IMR-90 (cell line): ENCODE data around the gene BICD1. TPM values are rescaled to one million over a fixed set of nuclear protein-coding genes. Genes with fewer than 3 reads are reported as not detected.

Source experiments
- ATAC-seq: fragments of 200-7000 bp; cut with Tn5 transposase; 2 replicates; pipeline ENCODE4 v1.9.1; 2020; ENCODE audit warnings: low read depth, mild to moderate bottlenecking, moderate library complexity
- BruUV-seq: library from RNA; stranded (reverse); fragments of 400-500 nt; replicated peaks from 2 replicates; lab custom pipeline; 2021; lab: Mats Ljungman, UMichigan
- CTCF ChIA-PET: fragments of 300-600 bp; formaldehyde crosslinking; extraction: SDS; loops from one replicate; lab custom pipeline; 2021; ENCODE audit warnings: antibody characterized with exemption; lab: Yijun Ruan, JAX
- POLR2A ChIA-PET: fragments of 300-600 bp; sonication (Branson Sonifier 250); formaldehyde crosslinking; loops from one replicate; lab custom pipeline; 2022; ENCODE audit warnings: antibody characterized with exemption; ENCODE audit not compliant: unreplicated experiment; lab: Charles Lee
- DNase-seq: peaks from one replicate; pipeline ENCODE4 v3.0.0; 2013
- H2AFZ ChIP-seq: replicated peaks from 2 replicates; pipeline ENCODE3; 2013; ENCODE audit warnings: low read length, mild to moderate bottlenecking; ENCODE audit not compliant: poor library complexity
- H2AK5ac ChIP-seq: 2 replicates; pipeline ENCODE4 v1.6.1; 2013; ENCODE audit warnings: low read depth, low read length, inconsistent platforms
- H2AK9ac ChIP-seq: replicated peaks from 2 replicates; pipeline ENCODE3; 2013; ENCODE audit warnings: mild to moderate bottlenecking, low read depth, low read length, moderate library complexity; ENCODE audit not compliant: poor library complexity
- H2BK120ac ChIP-seq: 2 replicates; pipeline ENCODE4 v1.6.1; 2013; ENCODE audit warnings: low read depth, low read length, inconsistent platforms
- H2BK15ac ChIP-seq: 3 replicates; pipeline ENCODE4 v1.6.1; 2013; ENCODE audit warnings: low read depth, low read length, inconsistent platforms
- H2BK20ac ChIP-seq: 2 replicates; pipeline ENCODE4 v1.6.1; 2013; ENCODE audit warnings: low read depth, mild to moderate bottlenecking, inconsistent platforms, low read length, moderate library complexity
- H2BK5ac ChIP-seq: 2 replicates; pipeline ENCODE4 v1.6.1; 2013; ENCODE audit warnings: mild to moderate bottlenecking, low read depth, low read length, inconsistent platforms; ENCODE audit not compliant: poor library complexity, severe bottlenecking
- H3K14ac ChIP-seq: replicated peaks from 2 replicates; pipeline ENCODE4 v1.6.1; 2013; ENCODE audit warnings: low read depth, low read length, inconsistent platforms
- H3K18ac ChIP-seq: 2 replicates; pipeline ENCODE4 v1.6.1; 2013; ENCODE audit warnings: low read depth, low read length, control low read depth
- H3K23ac ChIP-seq: 2 replicates; pipeline ENCODE4 v1.6.1; 2013; ENCODE audit warnings: low read depth, low read length, inconsistent platforms
- H3K27ac ChIP-seq: 2 replicates; pipeline ENCODE4 v1.5.1; 2013; ENCODE audit warnings: mild to moderate bottlenecking, control low read depth, low read length; ENCODE audit not compliant: insufficient read depth
- H3K27me3 ChIP-seq: 2 replicates; pipeline ENCODE4 v1.6.1; 2013; ENCODE audit warnings: low read length; ENCODE audit not compliant: control insufficient read depth, insufficient read depth
- H3K36me3 ChIP-seq: 2 replicates; pipeline ENCODE4 v1.6.1; 2013; ENCODE audit warnings: low read length, mixed read lengths; ENCODE audit not compliant: control insufficient read depth, insufficient read depth
- H3K4ac ChIP-seq: 2 replicates; pipeline ENCODE4 v1.6.1; 2013; ENCODE audit warnings: low read depth, low read length, inconsistent platforms
- H3K4me1 ChIP-seq: 2 replicates; pipeline ENCODE4 v1.6.1; 2013; ENCODE audit warnings: low read length, mixed read lengths; ENCODE audit not compliant: control insufficient read depth, insufficient read depth
- H3K4me2 ChIP-seq: 2 replicates; pipeline ENCODE4 v1.6.1; 2013; ENCODE audit warnings: low read depth, mild to moderate bottlenecking, control low read depth, low read length, moderate library complexity
- H3K4me3 ChIP-seq: 2 replicates; pipeline ENCODE4 v1.5.1; 2013; ENCODE audit warnings: low read depth, mild to moderate bottlenecking, control low read depth, low read length, moderate library complexity; ENCODE audit not compliant: insufficient read depth
- H3K56ac ChIP-seq: 2 replicates; pipeline ENCODE4 v1.6.1; 2013; ENCODE audit warnings: low read length, inconsistent platforms; ENCODE audit not compliant: insufficient read depth; ENCODE audit errors: extremely low read depth
- H3K79me1 ChIP-seq, 2 experiments: 2 replicates each; pipeline ENCODE4 v1.6.1; 2013; ENCODE audit warnings: low read length in 2 of 2, inconsistent platforms in 1 of 2, low read depth in 1 of 2
- H3K9ac ChIP-seq: 2 replicates; pipeline ENCODE4 v1.6.1; 2013; ENCODE audit warnings: low read depth, low read length, control low read depth
- H3K9me1 ChIP-seq: 2 replicates; pipeline ENCODE4 v1.6.1; 2013; ENCODE audit warnings: low read length, inconsistent platforms; ENCODE audit not compliant: insufficient read depth
- H3K9me3 ChIP-seq: 2 replicates; pipeline ENCODE4 v1.6.1; 2013; ENCODE audit warnings: low read length; ENCODE audit not compliant: control insufficient read depth, insufficient read depth
- H4K20me1 ChIP-seq: 2 replicates; pipeline ENCODE4 v1.6.1; 2013; ENCODE audit warnings: low read length, inconsistent platforms; ENCODE audit not compliant: insufficient read depth
- H4K5ac ChIP-seq: 2 replicates; pipeline ENCODE4 v1.6.1; 2013; ENCODE audit warnings: mild to moderate bottlenecking, low read depth, low read length, control low read depth
- H4K8ac ChIP-seq, 2 experiments: 2 replicates each; pipeline ENCODE4 v1.6.1; 2013; ENCODE audit warnings: low read depth in 2 of 2, low read length in 2 of 2, control low read depth in 1 of 2, inconsistent platforms in 1 of 2
- H4K91ac ChIP-seq: 2 replicates; pipeline ENCODE4 v1.6.1; 2013; ENCODE audit warnings: low read depth, low read length, inconsistent platforms; ENCODE audit not compliant: insufficient read depth
- BHLHE40 ChIP-seq: fragments of 150-350 bp; IDR thresholded peaks from 2 replicates; pipeline ENCODE4 v1.6.1; 2016; ENCODE audit warnings: mild to moderate bottlenecking, low read depth, low read length
- CEBPB ChIP-seq: IDR thresholded peaks from 2 replicates; pipeline ENCODE4 v1.6.1; 2012; ENCODE audit warnings: low read depth, low read length, improper control_type of control experiment
- CHD1 ChIP-seq: IDR thresholded peaks from 2 replicates; pipeline ENCODE4 v1.6.1; 2012; ENCODE audit warnings: low read depth, low read length, improper control_type of control experiment
- FOS ChIP-seq: fragments of 150-350 bp; IDR thresholded peaks from 2 replicates; pipeline ENCODE4 v1.6.1; 2016; ENCODE audit warnings: low read depth, low read length
- MAFK ChIP-seq: IDR thresholded peaks from 2 replicates; pipeline ENCODE4 v1.6.1; 2012; ENCODE audit warnings: low read depth, low read length, improper control_type of control experiment
- MAZ ChIP-seq: IDR thresholded peaks from 2 replicates; pipeline ENCODE4 v1.6.1; 2012; ENCODE audit warnings: low read depth, mild to moderate bottlenecking, low read length, improper control_type of control experiment, moderate library complexity, borderline replicate concordance
- MXI1 ChIP-seq: IDR thresholded peaks from 2 replicates; pipeline ENCODE4 v1.6.1; 2012; ENCODE audit warnings: low read depth, mild to moderate bottlenecking, low read length, moderate library complexity, borderline replicate concordance
- NFE2L2 ChIP-seq: fragments of 150-350 bp; IDR thresholded peaks from 2 replicates; pipeline ENCODE4 v1.6.1; 2016; ENCODE audit warnings: low read depth, mild to moderate bottlenecking, low read length
- POLR2A ChIP-seq: IDR thresholded peaks from 2 replicates; pipeline ENCODE4 v1.6.1; 2012; ENCODE audit warnings: mild to moderate bottlenecking, low read depth, low read length
- RAD21 ChIP-seq: IDR thresholded peaks from 2 replicates; pipeline ENCODE4 v1.6.1; 2012; ENCODE audit warnings: low read length, improper control_type of control experiment
- RCOR1 ChIP-seq: IDR thresholded peaks from 2 replicates; pipeline ENCODE4 v1.6.1; 2012; ENCODE audit warnings: mild to moderate bottlenecking, low read length, improper control_type of control experiment; ENCODE audit not compliant: insufficient replicate concordance
- RFX5 ChIP-seq: IDR thresholded peaks from 2 replicates; pipeline ENCODE4 v1.8.0; 2012; ENCODE audit warnings: low read depth, mild to moderate bottlenecking, low read length, moderate library complexity
- SMC3 ChIP-seq: fragments of 150-350 bp; IDR thresholded peaks from 2 replicates; pipeline ENCODE4 v1.6.1; 2016; ENCODE audit warnings: low read depth, mild to moderate bottlenecking, antibody characterized with exemption, low read length, moderate library complexity
- WGBS, 2 experiments: methylation state at CpG; one replicate each; pipeline versions ENCODE4 v1.1.5 to v1.1.7; 2013; ENCODE audit warnings: missing lambda C conversion rate in 2 of 2; ENCODE audit not compliant: insufficient read length in 1 of 2; ENCODE audit errors: extremely low coverage in 2 of 2; 5-methylcytosine and 5-hydroxymethylcytosine counted together
- dilution Hi-C: fragments of 300-500 bp; cut with HindIII; formaldehyde crosslinking; loops from one replicate; pipeline ENCODE4 v1.14.3; 2018; ENCODE audit warnings: low sequenced_read_pairs; ENCODE audit not compliant: unreplicated experiment
- in situ Hi-C: fragments of 300-500 bp; cut with MboI; formaldehyde crosslinking; loops from 3 replicates; pipeline ENCODE4 v1.14.3; 2019; ENCODE audit warnings: low sequenced_read_pairs, inconsistent platforms, mixed read lengths
- intact Hi-C: fragments of 100-400 bp; cut with micrococcal nuclease; formaldehyde crosslinking; loops from 2 replicates; pipeline ENCODE4 v1.10.0; 2022
- polyA plus RNA-seq, 3 experiments: library from polyadenylated mRNA; depleted of rRNA; stranded (reverse); fragments of >200 nt; gene quantifications; 2 replicates each; pipeline ENCODE4 v1.2.3, GENCODE V29; 2012; ENCODE audit warnings: low replicate concordance in 1 of 3
- total RNA-seq: library from RNA; depleted of rRNA; stranded (reverse); fragments of >200 nt; gene quantifications from 2 replicates; pipeline ENCODE4 v1.2.3, GENCODE V29; 2012
- TF ChIP-seq, protein P1 (sequence below): fragments of 150-350 bp; IDR thresholded peaks from 2 replicates; pipeline ENCODE4 v1.6.1; 2017; ENCODE audit warnings: mild to moderate bottlenecking, antibody characterized with exemption, low read length, low read depth
- TF ChIP-seq, protein P2 (sequence below): conservative IDR thresholded peaks from 2 replicates; pipeline ENCODE4 v1.5.1; 2012; ENCODE audit warnings: mild to moderate bottlenecking, low read depth, low read length, improper control_type of control experiment

The BICD1 gene
- total and polyA plus RNA-seq, 2 of the 4 experiments (the other 2 are of a cell fraction) = 17.2 to 21.8 TPM

DNA sequence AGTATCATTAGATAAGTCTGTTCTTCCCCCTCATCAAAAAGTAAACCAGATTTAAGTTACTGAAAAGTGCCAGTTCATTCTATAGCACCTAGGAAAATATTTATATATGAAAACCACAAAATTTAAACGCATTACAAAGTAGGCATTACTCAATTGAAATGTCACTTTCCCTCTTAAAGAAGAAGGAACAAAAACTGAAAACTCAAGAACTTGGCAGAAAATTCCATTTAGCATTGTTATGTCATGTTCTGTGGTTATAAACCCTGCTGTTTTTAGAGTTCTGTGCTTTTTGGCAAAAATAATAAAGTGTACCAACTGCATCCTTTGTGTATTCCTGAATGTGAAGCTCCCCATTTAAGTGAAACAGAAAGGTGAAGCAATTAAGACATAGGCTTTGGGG is 296.3 kb downstream of the BICD1 start:
- Histone ChIP-seq H3K36me3 (no peaks in the 10 kb centered on the region), H3K9me1 (no peaks in the 10 kb centered on the region), H3K79me1 (no peaks in the 10 kb centered on the region), H3K4me3 (no peak overlapping the region), H2BK5ac (no peak overlapping the region), H3K27ac (no peak overlapping the region), H3K14ac (no peak overlapping the region), H3K4me2 (no peak overlapping the region), H3K4ac (no peak overlapping the region), H2BK15ac (no peak overlapping the region), H3K9me3 (no peaks in the 10 kb centered on the region), H4K20me1 (no peaks in the 10 kb centered on the region; the same call in 1 of the 2 replicates), H3K23ac (no peak overlapping the region), H3K4me1 (no peaks in the 10 kb centered on the region), H2AK9ac (no peak overlapping the region), H2BK120ac (no peak overlapping the region), H2AK5ac (no peak overlapping the region), H4K8ac (no peak overlapping the region), H4K5ac (no peak overlapping the region), H3K27me3 (peaks cover 40% of the 10 kb centered on the region), H3K56ac (no peak overlapping the region), H2BK20ac (no peak overlapping the region), H3K9ac (no peak overlapping the region), H4K91ac (no peak overlapping the region), H3K18ac (no peak overlapping the region), H2AFZ (no peak overlapping the region)
- dilution Hi-C loops (no loop called here), intact Hi-C loops (loop anchor here (5.0 kb wide), 1 partner anchor 606 kb away; no protein-coding TSS in a partner anchor), in situ Hi-C loops (no loop called here)
- DNase-seq (no peak), ATAC-seq (no peak)
- no TSS peak for BruUV-seq
- no CpG with 5 or more reads among the region's 1 CpG for WGBS, 2 experiments
- ChIA-PET CTCF (no interaction called here), POLR2A (no interaction called here)
- TF ChIP-seq CHD1 = no peak
- TF ChIP-seq RFX5 = no peak
- TF ChIP-seq RAD21 = no peak
- TF ChIP-seq MAFK = no peak
- no peak for TF ChIP-seq MAZ
- no peak for TF ChIP-seq NFE2L2
- TF ChIP-seq SMC3 = no peak
- TF ChIP-seq, protein P1, sequence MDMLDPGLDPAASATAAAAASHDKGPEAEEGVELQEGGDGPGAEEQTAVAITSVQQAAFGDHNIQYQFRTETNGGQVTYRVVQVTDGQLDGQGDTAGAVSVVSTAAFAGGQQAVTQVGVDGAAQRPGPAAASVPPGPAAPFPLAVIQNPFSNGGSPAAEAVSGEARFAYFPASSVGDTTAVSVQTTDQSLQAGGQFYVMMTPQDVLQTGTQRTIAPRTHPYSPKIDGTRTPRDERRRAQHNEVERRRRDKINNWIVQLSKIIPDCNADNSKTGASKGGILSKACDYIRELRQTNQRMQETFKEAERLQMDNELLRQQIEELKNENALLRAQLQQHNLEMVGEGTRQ = no peak
- no peak for TF ChIP-seq BHLHE40
- no peak for TF ChIP-seq RCOR1
- TF ChIP-seq, protein P2, sequence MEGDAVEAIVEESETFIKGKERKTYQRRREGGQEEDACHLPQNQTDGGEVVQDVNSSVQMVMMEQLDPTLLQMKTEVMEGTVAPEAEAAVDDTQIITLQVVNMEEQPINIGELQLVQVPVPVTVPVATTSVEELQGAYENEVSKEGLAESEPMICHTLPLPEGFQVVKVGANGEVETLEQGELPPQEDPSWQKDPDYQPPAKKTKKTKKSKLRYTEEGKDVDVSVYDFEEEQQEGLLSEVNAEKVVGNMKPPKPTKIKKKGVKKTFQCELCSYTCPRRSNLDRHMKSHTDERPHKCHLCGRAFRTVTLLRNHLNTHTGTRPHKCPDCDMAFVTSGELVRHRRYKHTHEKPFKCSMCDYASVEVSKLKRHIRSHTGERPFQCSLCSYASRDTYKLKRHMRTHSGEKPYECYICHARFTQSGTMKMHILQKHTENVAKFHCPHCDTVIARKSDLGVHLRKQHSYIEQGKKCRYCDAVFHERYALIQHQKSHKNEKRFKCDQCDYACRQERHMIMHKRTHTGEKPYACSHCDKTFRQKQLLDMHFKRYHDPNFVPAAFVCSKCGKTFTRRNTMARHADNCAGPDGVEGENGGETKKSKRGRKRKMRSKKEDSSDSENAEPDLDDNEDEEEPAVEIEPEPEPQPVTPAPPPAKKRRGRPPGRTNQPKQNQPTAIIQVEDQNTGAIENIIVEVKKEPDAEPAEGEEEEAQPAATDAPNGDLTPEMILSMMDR = no peak
- TF ChIP-seq POLR2A = no peak
- no peak for TF ChIP-seq FOS
- TF ChIP-seq MXI1 = no peak
- TF ChIP-seq CEBPB = no peak
